Measurements from ENCODE around the gene AFAP1. TPM values are rescaled to one million over a fixed set of nuclear protein-coding genes. Genes with fewer than 3 reads are reported as not detected.

AFAP1 gene
- total and polyA plus RNA-seq, 2 of the 4 experiments (the other 2 are of a cell fraction) = 48.2 to 80.9 TPM

GRCh38 chr4:7828793-7829301 is 110.8 kb downstream of the AFAP1 start (continued):
- TF ChIP-seq CTCF (conservative IDR thresholded peaks at IDR 0.05; ENCODE audit: low read depth, low read length) = no peak

- H3K56ac ChIP-seq (ENCODE audit: extremely low read depth, insufficient read depth, low read length) = peak overlapping the region; percentile 21
- no peak overlapping the region for H4K5ac ChIP-seq (ENCODE audit: low read depth, low read length)
- peaks cover 32% of the 10 kb centered on the region for H4K20me1 ChIP-seq (ENCODE audit: insufficient read depth, low read length)
- in situ Hi-C loops (cut with MboI; ENCODE audit: low sequenced_read_pairs) = no loop called here
- peak overlapping the region; percentile 54 for H3K14ac ChIP-seq (replicated peaks; ENCODE audit: low read depth, low read length)
- ATAC-seq (ENCODE audit: low read depth) (peak; percentile 87), DNase-seq (peak; percentile 100)
- POLR2A ChIA-PET (ENCODE audit: unreplicated experiment) = interaction anchor here (1.1 kb wide), 1 partner anchor 14 kb away, joined by 4 read pairs; no protein-coding TSS in a partner anchor
- peak overlapping the region; percentile 61 for H4K91ac ChIP-seq (ENCODE audit: insufficient read depth, low read depth, low read length)
- no peaks in the 10 kb centered on the region for H3K27me3 ChIP-seq (ENCODE audit: control insufficient read depth, insufficient read depth, low read length)
- no peaks in the 10 kb centered on the region for H3K9me3 ChIP-seq (ENCODE audit: control insufficient read depth, insufficient read depth, low read length)
- peak overlapping the region; percentile 83 for H3K4ac ChIP-seq (ENCODE audit: low read depth, low read length)
- H2AK9ac ChIP-seq (replicated peaks; ENCODE audit: low read depth, low read length, poor library complexity) = peak overlapping the region; percentile 80
- peaks cover 39 to 75% of the 10 kb centered on the region in 2 experiments for H3K79me1 ChIP-seq (ENCODE audit: low read depth in 1 of 2, low read length in 2 of 2)
- H2AK5ac ChIP-seq (ENCODE audit: low read depth, low read length) = peak overlapping the region; percentile 83
- peak overlapping the region; percentile 78 for H2BK5ac ChIP-seq (ENCODE audit: low read depth, low read length, poor library complexity, severe bottlenecking)
- H2BK20ac ChIP-seq (ENCODE audit: low read depth, low read length) = peak overlapping the region; percentile 80
- H3K9ac ChIP-seq (ENCODE audit: low read depth, low read length) = peak overlapping the region; percentile 51
- H3K4me2 ChIP-seq (ENCODE audit: low read depth, low read length) = peak overlapping the region; percentile 81
- WGBS, 2 experiments (ENCODE audit: extremely low coverage in 2 of 2, insufficient read length in 1 of 2) = 86% methylated on average over 1 of the region's 13 CpGs; no CpG with 5 or more reads in 1 of the 2 experiments
- peak overlapping the region; percentile 65 for H2BK120ac ChIP-seq (ENCODE audit: low read depth, low read length)
- no peak overlapping the region for H3K4me3 ChIP-seq (ENCODE audit: insufficient read depth, low read depth, low read length)
- H4K8ac ChIP-seq (ENCODE audit: low read depth in 2 of 2, low read length in 2 of 2) = peak overlapping the region in 1 of 2 experiments; percentile 32; a peak in 2 of 4 replicates
- peaks cover 40% of the 10 kb centered on the region for H3K36me3 ChIP-seq (ENCODE audit: control insufficient read depth, insufficient read depth, low read length)
- H2AFZ ChIP-seq (replicated peaks; ENCODE audit: low read length, poor library complexity) = peak overlapping the region; percentile 75
- CTCF ChIA-PET = interaction anchor here (1.4 to 2.2 kb wide), 2 partner anchors 16 to 24 kb away, joined by 3 to 6 read pairs; no protein-coding TSS in a partner anchor
- intact Hi-C loops (cut with micrococcal nuclease) = loop anchor here (2.0 kb wide), 1 partner anchor 15 kb away; no protein-coding TSS in a partner anchor
- H3K18ac ChIP-seq (ENCODE audit: low read depth, low read length) = peak overlapping the region; percentile 7
- peaks cover 34% of the 10 kb centered on the region for H3K4me1 ChIP-seq (ENCODE audit: control insufficient read depth, insufficient read depth, low read length)
- H3K23ac ChIP-seq (ENCODE audit: low read depth, low read length) = peak overlapping the region; percentile 69
- dilution Hi-C loops (cut with HindIII; ENCODE audit: low sequenced_read_pairs, unreplicated experiment) = no loop called here
- H2BK15ac ChIP-seq (ENCODE audit: low read depth, low read length) = peak overlapping the region; percentile 13; the same call in 1 of the 3 replicates
- no TSS peak for BruUV-seq (replicated peaks)
- peaks cover 27% of the 10 kb centered on the region for H3K9me1 ChIP-seq (ENCODE audit: insufficient read depth, low read length)
- H3K27ac ChIP-seq (ENCODE audit: insufficient read depth, low read length) = peak overlapping the region; percentile 79
- TF ChIP-seq MAZ (IDR thresholded peaks at IDR 0.05; ENCODE audit: borderline replicate concordance, low read depth, low read length) (peak; percentile 66; the same call in 1 of the 2 replicates), NFE2L2 (IDR thresholded peaks at IDR 0.05; ENCODE audit: low read depth, low read length) (peak; percentile 13; the same call in 1 of the 2 replicates), SMC3 (IDR thresholded peaks at IDR 0.05; ENCODE audit: low read depth, low read length) (peak; percentile 5; the same call in 1 of the 2 replicates), MXI1 (IDR thresholded peaks at IDR 0.05; ENCODE audit: borderline replicate concordance, low read depth, low read length) (peak; percentile 73; the same call in 1 of the 2 replicates), POLR2A (IDR thresholded peaks at IDR 0.05; ENCODE audit: low read depth, low read length) (peak; percentile 59; the same call in 1 of the 2 replicates), CTCF (conservative IDR thresholded peaks at IDR 0.05; ENCODE audit: low read depth, low read length) (no peak), BHLHE40 (IDR thresholded peaks at IDR 0.05; ENCODE audit: low read depth, low read length) (peak; percentile 49; the same call in 1 of the 2 replicates), RAD21 (IDR thresholded peaks at IDR 0.05; ENCODE audit: low read length) (peak; percentile 1; the same call in 1 of the 2 replicates), CEBPB (IDR thresholded peaks at IDR 0.05; ENCODE audit: low read depth, low read length) (peak; percentile 94), RFX5 (IDR thresholded peaks at IDR 0.05; ENCODE audit: low read depth, low read length) (0 out of 2 replicates have a peak, but pooled peaks have one; percentile 29)
These were observed 111.5 kb downstream of the AFAP1 start for GRCh38 chr4:7828011-7828720.

Measured in IMR-90 (cell line).